22Rv1 (cell line): Measurements from ENCODE around the gene IRAK4.

ENCODE experiments used
- CTCF ChIP-seq: fragments of 450-650 bp; IDR thresholded peaks from 2 replicates; pipeline ENCODE4 v1.5.1; 2017; ENCODE audit warnings: mild to moderate bottlenecking
- ZFX ChIP-seq: fragments of 450-650 bp; IDR thresholded peaks from 2 replicates; pipeline ENCODE4 v1.6.1; 2017; ENCODE audit warnings: antibody characterized with exemption, borderline replicate concordance

- TF ChIP-seq CTCF, result no peak
- no peak for TF ChIP-seq ZFX
Observed at GRCh38 chr12:43762596-43762995, 3.8 kb downstream of the IRAK4 start.
